ENCODE measurements around the gene AHSG.

GRCh38 chr3:186628756-186629155, 15.9 kb downstream of the AHSG start:
- TF ChIP-seq CTCF (IDR thresholded peaks at IDR 0.05) = no peak
- TF ChIP-seq POLR2A (IDR thresholded peaks at IDR 0.05) = no peak

All from Peyer's patch (tissue), 4 donors.